Fibroblast of villous mesenchyme (primary cell): ENCODE data around the gene SCAF8. TPM values are rescaled to one million over a fixed set of nuclear protein-coding genes. Genes with fewer than 3 reads are reported as not detected.

Experiments used
- DNase-seq: peaks from one replicate; pipeline ENCODE4 v3.0.0-alpha.2; 2010; ENCODE audit warnings: low read depth
- H3K4me3 ChIP-seq: 2 replicates; pipeline ENCODE4 v1.5.1; 2011; ENCODE audit warnings: low read depth, mild to moderate bottlenecking, low read length
- CTCF ChIP-seq: IDR thresholded peaks from 2 replicates; pipeline ENCODE4 v1.5.1; 2012; ENCODE audit warnings: low read depth, mild to moderate bottlenecking, low read length; ENCODE audit not compliant: insufficient read depth
- total RNA-seq: library from RNA; depleted of rRNA; stranded (reverse); fragments of >200 nt; gene quantifications from 2 replicates; pipeline ENCODE4 v1.2.3, GENCODE V29; 2012

The SCAF8 gene
- total RNA-seq, 1 donor: 39.7 TPM

GRCh38 chr6:154847318-154847717, 114.1 kb downstream of the SCAF8 start:
- no peak for TF ChIP-seq CTCF
- no peak overlapping the region for H3K4me3 ChIP-seq
- DNase-seq: peak; percentile 34

GRCh38 chr6:154848580-154848979, 115.4 kb downstream of the SCAF8 start:
- no peak overlapping the region for H3K4me3 ChIP-seq
- DNase-seq: peak; percentile 22
- TF ChIP-seq CTCF: no peak

GRCh38 chr6:154849475-154849874, 116.3 kb downstream of the SCAF8 start:
- peak; percentile 17 for DNase-seq
- no peak overlapping the region for H3K4me3 ChIP-seq
- no peak for TF ChIP-seq CTCF

- DNase-seq: peak; percentile 86
- H3K4me3 ChIP-seq: no peak overlapping the region
- TF ChIP-seq CTCF: no peak
Measured at GRCh38 chr6:154852687-154853086, 119.5 kb downstream of the SCAF8 start.

GRCh38 chr6:154857529-154857928, 124.3 kb downstream of the SCAF8 start:
- H3K4me3 ChIP-seq: no peak overlapping the region
- no peak for TF ChIP-seq CTCF
- no peak for DNase-seq

- H3K4me3 ChIP-seq: no peak overlapping the region
- no peak for DNase-seq
- TF ChIP-seq CTCF: no peak
Measured at GRCh38 chr6:154861825-154862224, 128.6 kb downstream of the SCAF8 start.

- DNase-seq: no peak
- H3K4me3 ChIP-seq: no peak overlapping the region
- TF ChIP-seq CTCF: no peak
Measured at GRCh38 chr6:154862536-154862935, 129.3 kb downstream of the SCAF8 start.
